Endothelial cell of umbilical vein (primary cell): Measurements from ENCODE around the gene CEP57L1. TPM values are rescaled to one million over a fixed set of nuclear protein-coding genes. Genes with fewer than 3 reads are reported as not detected.

ENCODE experiments used
- BruUV-seq: library from RNA; stranded (reverse); fragments of 400-500 nt; replicated peaks from 2 replicates; lab custom pipeline; 2021; lab: Mats Ljungman, UMichigan
- CTCF ChIA-PET: fragments of 300-600, 350-600 bp; sonication (Branson Sonifier 250); formaldehyde crosslinking; loops from one replicate; lab custom pipeline; 2021; ENCODE audit warnings: antibody characterized with exemption, inconsistent platforms; lab: Charles Lee
- POLR2A ChIA-PET: fragments of 300-600, 350-600 bp; sonication (Branson Sonifier 250); formaldehyde crosslinking; loops from one replicate; lab custom pipeline; 2021; ENCODE audit warnings: antibody characterized with exemption, inconsistent platforms; lab: Charles Lee
- DNase-seq: peaks from one replicate; pipeline ENCODE4 v3.0.0-alpha.2; 2011; ENCODE audit warnings: low read depth, low spot score
- FAIRE-seq: peaks from 2 replicates; lab custom pipeline; 2011; peaks lifted over from hg19 to GRCh38; lab: Jason Lieb, UNC
- H2AFZ ChIP-seq: 2 replicates; pipeline ENCODE4 v1.6.0; 2012; ENCODE audit warnings: low read depth, low read length, control low read depth, inconsistent platforms
- H3K27ac ChIP-seq: 2 replicates; pipeline ENCODE4 v1.5.1; 2011; ENCODE audit warnings: low read depth, mild to moderate bottlenecking, control low read depth, low read length, moderate library complexity; ENCODE audit not compliant: insufficient read depth
- H3K27me3 ChIP-seq, 2 experiments: 2 replicates each; pipeline versions ENCODE4 v1.6.0 to v1.6.1; 2011; ENCODE audit warnings: low read length in 2 of 2, mixed read lengths in 1 of 2; ENCODE audit not compliant: control insufficient read depth in 2 of 2, insufficient read depth in 2 of 2
- H3K36me3 ChIP-seq, 2 experiments: 2 replicates in 1 of 2; 3 replicates in 1 of 2; pipeline ENCODE4 v1.5.1; 2011; ENCODE audit warnings: low read length in 2 of 2, mild to moderate bottlenecking in 1 of 2, moderate library complexity in 1 of 2; ENCODE audit not compliant: control insufficient read depth in 2 of 2, insufficient read depth in 2 of 2; ENCODE audit errors: extremely low read depth in 1 of 2
- H3K4me1 ChIP-seq: 3 replicates; pipeline ENCODE4 v1.5.1; 2011; ENCODE audit warnings: mild to moderate bottlenecking, low read length; ENCODE audit not compliant: control insufficient read depth, insufficient read depth; ENCODE audit errors: extremely low read depth
- H3K4me2 ChIP-seq: 2 replicates; pipeline ENCODE4 v1.6.1; 2011; ENCODE audit warnings: low read length, control low read depth, mixed read lengths; ENCODE audit not compliant: insufficient read depth
- H3K4me3 ChIP-seq, 3 experiments: fragments of 200-600 bp in 1 of 3; sonication (generic), shearing (Covaris generic) in 1 of 3; replicated peaks in 1 of 3; 2 replicates each; pipeline ENCODE4 v1.5.1; 2011 to 2016; ENCODE audit warnings: control low read depth in 3 of 3, low read length in 3 of 3, mild to moderate bottlenecking in 2 of 3, inconsistent platforms in 1 of 3, low read depth in 1 of 3, moderate library complexity in 1 of 3; ENCODE audit not compliant: insufficient read depth in 1 of 3
- H3K79me2 ChIP-seq: 2 replicates; pipeline ENCODE4 v1.6.0; 2012; ENCODE audit warnings: low read length, inconsistent platforms; ENCODE audit not compliant: control insufficient read depth, insufficient read depth
- H3K9ac ChIP-seq: replicated peaks from 2 replicates; pipeline ENCODE3; 2011; ENCODE audit warnings: low read length, control low read depth; ENCODE audit not compliant: insufficient read depth; ENCODE audit errors: extremely low read depth
- H3K9me1 ChIP-seq: replicated peaks from 3 replicates; pipeline ENCODE4 v1.6.0; 2011; ENCODE audit warnings: mild to moderate bottlenecking, low read length; ENCODE audit not compliant: control insufficient read depth, insufficient read depth; ENCODE audit errors: extremely low read depth
- H3K9me3 ChIP-seq: replicated peaks from 2 replicates; pipeline ENCODE4 v1.5.1; 2012; ENCODE audit warnings: low read length, inconsistent platforms; ENCODE audit not compliant: control insufficient read depth, insufficient read depth
- H4K20me1 ChIP-seq: replicated peaks from 2 replicates; pipeline ENCODE3; 2011; ENCODE audit warnings: mild to moderate bottlenecking, low read length; ENCODE audit not compliant: control insufficient read depth, insufficient read depth; ENCODE audit errors: extremely low read depth
- EZH2 ChIP-seq: IDR thresholded peaks from 2 replicates; pipeline ENCODE4 v1.6.1; 2012; ENCODE audit warnings: borderline replicate concordance, low read depth, mild to moderate bottlenecking, moderate library complexity, low read length, inconsistent platforms; ENCODE audit not compliant: severe bottlenecking
- FOS ChIP-seq: IDR thresholded peaks from 2 replicates; pipeline ENCODE4 v1.6.1; 2011; ENCODE audit warnings: mild to moderate bottlenecking, low read length, moderate library complexity, borderline replicate concordance; ENCODE audit not compliant: insufficient read depth
- GATA2 ChIP-seq: IDR thresholded peaks from 2 replicates; pipeline ENCODE4 v1.7.0; 2011; ENCODE audit warnings: low read depth, mild to moderate bottlenecking, moderate library complexity, mixed read lengths, low read length; ENCODE audit not compliant: insufficient read length, insufficient read depth
- JUN ChIP-seq: IDR thresholded peaks from 2 replicates; pipeline ENCODE4 v1.6.1; 2011; ENCODE audit warnings: borderline replicate concordance, low read depth; ENCODE audit not compliant: insufficient read length, insufficient read depth
- MYC ChIP-seq: IDR thresholded peaks from one replicate; pipeline ENCODE4 v1.6.1; 2011; ENCODE audit warnings: mild to moderate bottlenecking, low read depth, low read length
- POLR2A ChIP-seq: IDR thresholded peaks from 2 replicates; pipeline ENCODE4 v1.6.1; 2012; ENCODE audit warnings: low read depth, mild to moderate bottlenecking, control low read depth, low read length
- POLR2AphosphoS5 ChIP-seq: IDR thresholded peaks from 2 replicates; pipeline ENCODE4 v1.6.1; 2012; ENCODE audit warnings: low read depth, mild to moderate bottlenecking, control low read depth, low read length, moderate library complexity; ENCODE audit not compliant: insufficient read depth
- dilution Hi-C: fragments of 300-500 bp; cut with MboI; formaldehyde crosslinking; loops from one replicate; pipeline ENCODE4 v1.15.0; 2019; ENCODE audit warnings: low sequenced_read_pairs; ENCODE audit not compliant: extremely low pct_ligation_motif_present
- intact Hi-C: fragments of 100-400 bp; cut with micrococcal nuclease; formaldehyde crosslinking; loops from one replicate; pipeline ENCODE4 v1.10.0; 2022
- polyA plus RNA-seq, 4 experiments: library from polyadenylated mRNA; depleted of rRNA in 3 of 4; stranded (reverse) in 3 of 4; unstranded in 1 of 4; fragments of >200 nt; gene quantifications; 2 replicates each; pipeline versions ENCODE4 v1.2.1 to v1.2.3, GENCODE V29; 2011 to 2012; ENCODE audit warnings: missing spikeins in 1 of 4
- small RNA-seq: library from RNA; depleted of rRNA; stranded (forward); fragments of <200 nt; gene quantifications from one replicate; pipeline ENCODE3, GENCODE V24; 2012; ENCODE audit warnings: low replicate concordance, low read depth; ENCODE audit not compliant: insufficient read depth, insufficient read length
- total RNA-seq: library from RNA; stranded (reverse); gene quantifications from 2 replicates; pipeline ENCODE4 v1.2.3, GENCODE V29; 2021
- TF ChIP-seq, protein P1 (sequence below), 2 donors: IDR thresholded peaks; 1 replicate in 1 of 2; 2 replicates in 1 of 2; pipeline ENCODE4 v1.5.1; 2011; ENCODE audit warnings: low read length in 2 of 2, mild to moderate bottlenecking in 2 of 2, moderate library complexity in 2 of 2, control low read depth in 1 of 2, inconsistent platforms in 1 of 2, low read depth in 1 of 2; ENCODE audit not compliant: insufficient read depth in 1 of 2; ENCODE audit errors: extremely low read depth in 1 of 2
- TF ChIP-seq, protein P2 (sequence below): IDR thresholded peaks from 2 replicates; pipeline ENCODE4 v1.6.1; 2011; ENCODE audit not compliant: insufficient read depth, insufficient read length

The CEP57L1 gene
- total and polyA plus RNA-seq, 2 donors (not counting 3 experiments of a cell fraction or from before 2014, with no cell fraction given): 7.8 to 20.9 TPM

GRCh38 chr6:109212683-109213082, 117.4 kb downstream of the CEP57L1 start:
- dilution Hi-C loops: no loop called here
- Histone ChIP-seq H3K27me3 (peaks cover 1 to 11% of the 10 kb centered on the region in 2 experiments), H2AFZ (no peak overlapping the region), H3K4me2 (no peak overlapping the region), H3K79me2 (no peaks in the 10 kb centered on the region), H3K9me1 (no peaks in the 10 kb centered on the region), H3K9ac (no peak overlapping the region), H3K4me3 (no peak overlapping the region), H3K9me3 (no peaks in the 10 kb centered on the region), H4K20me1 (no peaks in the 10 kb centered on the region), H3K27ac (no peak overlapping the region), H3K4me1 (no peaks in the 10 kb centered on the region), H3K36me3 (no peaks in the 10 kb centered on the region)
- FAIRE-seq: no peak
- TF ChIP-seq POLR2A: no peak
- TF ChIP-seq, protein P1, sequence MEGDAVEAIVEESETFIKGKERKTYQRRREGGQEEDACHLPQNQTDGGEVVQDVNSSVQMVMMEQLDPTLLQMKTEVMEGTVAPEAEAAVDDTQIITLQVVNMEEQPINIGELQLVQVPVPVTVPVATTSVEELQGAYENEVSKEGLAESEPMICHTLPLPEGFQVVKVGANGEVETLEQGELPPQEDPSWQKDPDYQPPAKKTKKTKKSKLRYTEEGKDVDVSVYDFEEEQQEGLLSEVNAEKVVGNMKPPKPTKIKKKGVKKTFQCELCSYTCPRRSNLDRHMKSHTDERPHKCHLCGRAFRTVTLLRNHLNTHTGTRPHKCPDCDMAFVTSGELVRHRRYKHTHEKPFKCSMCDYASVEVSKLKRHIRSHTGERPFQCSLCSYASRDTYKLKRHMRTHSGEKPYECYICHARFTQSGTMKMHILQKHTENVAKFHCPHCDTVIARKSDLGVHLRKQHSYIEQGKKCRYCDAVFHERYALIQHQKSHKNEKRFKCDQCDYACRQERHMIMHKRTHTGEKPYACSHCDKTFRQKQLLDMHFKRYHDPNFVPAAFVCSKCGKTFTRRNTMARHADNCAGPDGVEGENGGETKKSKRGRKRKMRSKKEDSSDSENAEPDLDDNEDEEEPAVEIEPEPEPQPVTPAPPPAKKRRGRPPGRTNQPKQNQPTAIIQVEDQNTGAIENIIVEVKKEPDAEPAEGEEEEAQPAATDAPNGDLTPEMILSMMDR (IDR thresholded peaks at IDR 0.05; ENCODE audit: extremely low read depth in 1 of 2, insufficient read depth in 1 of 2, low read depth in 1 of 2, low read length in 2 of 2): no peak
- TF ChIP-seq FOS: no peak
- TF ChIP-seq POLR2AphosphoS5: no peak
- no peak for TF ChIP-seq JUN
- no peak for TF ChIP-seq EZH2
- no peak for TF ChIP-seq MYC
- TF ChIP-seq, protein P2, sequence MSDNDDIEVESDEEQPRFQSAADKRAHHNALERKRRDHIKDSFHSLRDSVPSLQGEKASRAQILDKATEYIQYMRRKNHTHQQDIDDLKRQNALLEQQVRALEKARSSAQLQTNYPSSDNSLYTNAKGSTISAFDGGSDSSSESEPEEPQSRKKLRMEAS: no peak
- no peak for TF ChIP-seq GATA2
- ChIA-PET CTCF (no interaction called here), POLR2A (no interaction called here)
- no TSS peak for BruUV-seq
- intact Hi-C loops: no loop called here
- DNase-seq: no peak

Small RNAs within 50 kb of the gene (small RNA-seq; reads per million reads assigned to genes)
- not detected for gene RNU6-653P

Other genes with a start within 250 kb of the CEP57L1 start
- gene ARMC2, start 247.1 kb upstream of the CEP57L1 start, total RNA-seq: 3.7 and 3.9 TPM in 2 replicates
- gene ARMC2, start 247.1 kb upstream of the CEP57L1 start, polyA plus RNA-seq: 1.6 and 1.7 TPM in 2 replicates
- 15.6 and 17.3 TPM in 2 replicates for gene SESN1, start 661 bp upstream of the CEP57L1 start, total RNA-seq
- gene SESN1, start 661 bp upstream of the CEP57L1 start, polyA plus RNA-seq: 6.4 and 7.1 TPM in 2 replicates